GM21423 (cell line): Measurements from ENCODE around the gene CCDC197.

Source experiments
- ATAC-seq: cut with Tn5 transposase; IDR thresholded peaks from one replicate; pipeline ENCODE4 v1.9.1; 2021; ENCODE audit warnings: mild to moderate bottlenecking, moderate library complexity; ENCODE audit not compliant: unreplicated experiment

The CCDC197 gene

GRCh38 chr14:93977171-93977570 lies 19.9 kb upstream of the CCDC197 start:
- ATAC-seq: no peak

DNA sequence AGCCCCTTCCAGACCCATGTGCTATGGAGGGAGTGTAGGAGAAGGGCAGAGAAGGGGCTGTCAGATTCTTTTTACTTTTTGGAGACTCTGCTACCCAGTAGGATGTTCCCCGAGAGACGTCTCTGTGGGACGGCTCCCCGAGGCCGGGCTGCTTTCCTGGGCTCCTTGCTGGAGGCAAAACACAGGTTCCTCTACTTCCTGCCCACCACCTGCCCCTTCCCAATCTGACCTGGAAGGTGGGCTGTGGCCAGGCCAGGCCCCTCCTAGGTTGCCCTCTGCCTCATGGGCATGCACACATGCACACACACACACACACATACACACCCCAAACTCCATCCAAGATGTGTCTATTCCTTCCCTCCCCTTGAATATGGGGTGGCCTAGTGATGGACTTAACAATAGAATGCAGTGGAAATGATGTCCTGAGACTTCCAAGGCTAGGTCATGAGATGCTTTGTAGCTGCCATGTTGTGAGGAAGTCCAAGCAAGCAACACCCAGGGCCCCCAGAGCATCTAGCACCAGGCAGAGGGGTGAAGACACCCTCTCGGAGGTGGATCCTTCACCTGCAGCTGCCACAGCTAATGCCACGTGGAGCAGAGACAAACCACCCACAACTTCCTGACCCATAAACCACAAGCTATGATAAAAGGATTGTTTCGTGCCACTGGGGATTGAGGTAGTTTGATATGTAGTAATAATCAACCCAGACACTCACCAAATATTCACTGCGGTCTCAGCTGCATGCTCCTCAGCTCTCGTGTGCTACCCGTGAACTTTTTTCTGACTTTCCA lies 19.1 kb upstream of the CCDC197 start:
- ATAC-seq: peak; percentile 63

DNA sequence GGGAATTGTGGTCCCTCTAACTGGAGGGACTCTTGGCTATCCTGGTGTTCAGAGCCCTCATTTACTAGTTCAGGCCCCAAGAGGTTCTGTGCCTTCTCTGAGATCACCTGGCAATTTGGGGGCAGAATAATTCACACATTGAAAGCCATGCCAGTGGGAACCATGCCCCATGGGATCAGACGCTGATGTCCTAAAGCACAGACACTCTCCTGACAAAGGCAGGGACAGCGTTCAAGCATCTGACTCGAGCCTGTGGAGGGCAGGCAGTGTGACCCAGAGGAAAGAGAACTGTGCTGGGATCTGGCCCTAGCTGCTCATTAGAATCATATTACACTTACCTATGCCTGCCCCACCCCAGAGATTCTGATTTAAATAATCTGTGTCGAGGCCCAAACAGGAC lies 18.4 kb upstream of the CCDC197 start:
- ATAC-seq: no peak

DNA sequence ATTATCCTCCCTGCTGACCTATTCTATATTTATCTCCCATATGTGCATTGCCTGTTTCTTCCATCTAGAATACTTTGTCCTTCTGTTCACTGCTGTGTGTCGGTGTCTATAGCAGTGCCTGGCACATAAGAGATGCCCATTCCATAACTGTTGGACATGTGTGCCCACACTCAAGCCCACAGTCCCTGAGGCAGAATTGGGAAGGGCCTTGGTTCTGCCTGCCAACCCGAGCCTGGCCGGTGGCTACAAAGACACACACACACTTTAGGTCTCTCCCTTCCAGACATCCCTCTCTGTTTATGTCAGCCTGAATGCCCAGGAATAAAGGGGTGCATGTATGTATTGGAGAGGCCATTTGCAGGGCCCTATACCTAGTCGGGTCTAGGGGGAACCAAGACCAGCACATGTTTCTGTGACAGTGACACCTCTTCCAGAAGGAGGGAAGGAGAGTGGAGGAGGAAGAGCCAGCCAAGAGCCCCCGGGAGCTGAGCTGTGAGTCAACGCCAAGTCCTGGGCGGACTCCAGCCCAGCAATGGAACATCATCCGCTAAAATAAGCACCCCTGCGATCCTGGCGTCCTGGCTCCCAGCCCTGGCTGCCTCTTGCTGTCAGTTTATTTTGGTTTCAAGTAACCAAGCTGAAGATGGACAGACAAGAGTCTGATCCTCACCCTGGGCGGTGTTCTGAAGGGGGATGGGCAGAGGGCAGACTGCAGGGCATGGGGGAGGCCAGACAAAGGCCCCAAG lies 16.5 kb upstream of the CCDC197 start:
- no peak for ATAC-seq

DNA sequence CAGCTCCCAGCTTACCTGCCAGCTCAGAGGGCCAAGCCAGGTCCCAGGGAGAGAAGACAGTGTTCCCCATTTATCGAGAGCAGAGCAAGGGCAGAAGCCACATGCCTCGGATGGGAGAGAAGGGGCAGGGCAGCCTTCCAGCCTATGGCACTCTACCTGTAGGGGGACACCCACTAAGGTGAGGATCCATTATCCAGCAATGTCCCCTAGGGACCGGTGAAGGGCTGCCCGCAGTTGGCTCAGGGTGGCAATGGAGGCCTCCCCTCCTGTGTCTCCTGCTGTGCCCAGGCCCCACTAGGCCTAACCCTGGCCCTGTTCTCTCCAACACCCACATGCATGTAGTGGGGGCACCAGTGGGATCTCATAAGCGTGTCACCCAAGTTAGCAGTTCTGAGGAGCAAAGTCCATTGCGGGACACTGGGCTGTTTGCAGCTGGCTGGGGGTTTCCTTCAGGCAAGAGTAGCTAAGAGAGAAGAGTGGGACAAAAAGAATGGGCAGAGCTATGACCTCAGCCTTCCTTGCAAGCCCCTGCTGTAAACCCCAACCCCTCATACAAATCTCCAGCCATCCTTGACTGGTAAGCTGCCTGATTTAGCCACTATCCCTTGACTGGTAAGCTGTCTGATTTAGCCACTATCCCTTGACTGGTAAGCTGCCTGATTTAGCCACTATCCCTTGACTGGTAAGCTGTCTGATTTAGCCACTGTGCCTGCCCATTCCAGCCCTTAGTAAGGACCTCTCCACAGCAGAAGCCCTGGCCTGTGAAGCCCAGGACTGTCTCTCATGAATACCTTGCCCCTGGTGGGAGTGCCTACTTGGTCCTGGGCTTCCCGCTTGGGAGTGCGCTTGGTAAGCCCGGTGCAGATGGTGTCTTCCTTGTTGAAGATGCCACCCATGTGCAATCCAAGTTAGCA lies 15.5 kb upstream of the CCDC197 start:
- no peak for ATAC-seq

- no peak for ATAC-seq
Measured at GRCh38 chr14:93982230-93983007, 14.7 kb upstream of the CCDC197 start.

GRCh38 chr14:93984070-93984469 lies 13.0 kb upstream of the CCDC197 start:
- ATAC-seq: no peak

DNA sequence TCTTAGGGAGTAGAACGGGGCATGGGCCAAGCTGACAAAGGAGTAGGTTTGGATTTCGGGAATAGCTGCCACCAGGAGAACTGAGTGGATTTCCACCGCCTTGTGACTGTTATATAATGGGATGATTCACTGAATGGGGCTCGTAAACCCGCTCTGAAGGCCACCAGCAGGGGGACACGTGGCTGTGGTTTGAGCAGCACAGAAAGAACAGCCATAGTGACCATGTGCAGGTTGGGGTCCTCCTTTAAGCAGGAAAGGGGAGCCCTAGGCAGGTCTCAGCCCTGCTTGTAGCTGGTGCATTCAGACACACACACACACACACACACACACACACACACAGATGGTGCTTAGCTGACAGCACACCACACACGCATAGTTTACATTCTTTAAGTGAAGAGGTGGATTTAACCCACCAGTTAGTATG lies 12.1 kb upstream of the CCDC197 start:
- ATAC-seq: no peak

GRCh38 chr14:93986955-93987354 lies 10.1 kb upstream of the CCDC197 start:
- no peak for ATAC-seq

- no peak for ATAC-seq
Measured at GRCh38 chr14:93987376-93987775, 9.7 kb upstream of the CCDC197 start.

GRCh38 chr14:93987815-93988476 lies 9.2 kb upstream of the CCDC197 start:
- no peak for ATAC-seq

- ATAC-seq: peak; percentile 64
Measured at GRCh38 chr14:93989939-93990338, 7.2 kb upstream of the CCDC197 start.

DNA sequence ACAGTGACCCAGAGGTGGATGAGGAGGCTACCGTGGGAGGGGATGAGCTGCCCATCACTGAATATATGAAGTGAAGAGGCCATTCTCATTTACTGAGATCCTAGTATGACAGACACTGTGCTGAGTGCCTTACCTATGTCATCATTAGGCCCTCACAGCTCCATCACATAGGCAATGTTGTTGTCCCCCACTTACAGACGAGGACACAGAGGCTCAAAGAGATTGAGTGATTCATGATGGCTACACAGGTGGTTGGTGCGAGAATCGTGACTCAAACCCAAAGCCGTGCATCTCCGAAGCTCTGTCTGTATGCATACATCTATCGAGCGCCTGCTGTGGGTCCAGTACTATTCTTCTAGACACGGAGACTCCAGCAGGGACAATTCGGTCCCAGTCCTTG lies 5.9 kb upstream of the CCDC197 start:
- no peak for ATAC-seq

DNA sequence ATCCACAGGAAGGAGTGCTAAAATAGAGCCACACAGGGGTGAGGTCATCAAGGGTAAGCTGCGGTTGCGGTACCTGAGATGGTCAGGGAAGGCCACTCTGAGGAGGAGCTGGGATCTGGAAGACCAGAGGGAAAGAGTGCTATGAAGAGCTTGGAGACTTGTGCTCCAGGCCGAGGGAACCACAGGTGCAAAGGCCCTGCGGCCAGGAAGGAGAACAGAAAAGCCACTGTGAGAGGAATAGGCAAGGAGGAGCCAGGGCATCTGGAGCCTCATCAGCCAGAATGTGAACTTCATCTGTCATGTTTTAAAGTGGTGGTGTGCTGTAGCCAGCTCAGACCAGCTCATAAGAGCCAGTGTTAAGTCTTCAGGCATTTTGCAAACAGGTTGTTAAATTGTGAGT lies 5.5 kb upstream of the CCDC197 start:
- no peak for ATAC-seq

- no peak for ATAC-seq
Measured at GRCh38 chr14:93993382-93993781, 3.7 kb upstream of the CCDC197 start.

GRCh38 chr14:93994919-93995682 lies 2.0 kb upstream of the CCDC197 start:
- no peak for ATAC-seq

DNA sequence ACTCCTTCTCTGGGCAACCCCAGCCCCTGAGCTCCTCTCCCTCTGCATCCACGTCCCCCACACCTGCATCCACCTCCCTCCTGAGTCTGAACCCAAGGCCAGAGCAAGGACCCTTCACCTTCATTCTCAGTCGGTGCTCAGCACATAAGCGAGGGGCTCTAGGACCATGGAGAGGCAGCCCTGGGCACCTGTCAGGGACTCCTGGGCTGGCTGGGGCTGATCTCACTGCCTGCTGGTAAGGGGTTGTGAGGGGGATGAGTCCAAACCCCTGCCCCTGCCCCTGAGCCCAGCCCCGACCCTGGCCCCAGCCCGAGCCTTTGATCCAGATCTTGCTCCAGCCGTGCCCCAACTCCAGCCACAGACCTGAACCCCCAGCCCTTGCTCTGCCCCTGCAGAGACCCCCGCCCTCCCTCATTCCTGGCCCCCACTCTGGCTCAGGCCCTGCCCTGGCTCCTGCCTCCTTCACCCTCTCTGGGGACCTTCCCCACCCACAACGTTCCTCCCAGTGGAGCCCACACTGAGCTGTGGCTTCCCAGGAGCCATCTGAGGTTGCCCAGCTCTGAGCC lies 888 bp upstream of the CCDC197 start:
- ATAC-seq: no peak

DNA sequence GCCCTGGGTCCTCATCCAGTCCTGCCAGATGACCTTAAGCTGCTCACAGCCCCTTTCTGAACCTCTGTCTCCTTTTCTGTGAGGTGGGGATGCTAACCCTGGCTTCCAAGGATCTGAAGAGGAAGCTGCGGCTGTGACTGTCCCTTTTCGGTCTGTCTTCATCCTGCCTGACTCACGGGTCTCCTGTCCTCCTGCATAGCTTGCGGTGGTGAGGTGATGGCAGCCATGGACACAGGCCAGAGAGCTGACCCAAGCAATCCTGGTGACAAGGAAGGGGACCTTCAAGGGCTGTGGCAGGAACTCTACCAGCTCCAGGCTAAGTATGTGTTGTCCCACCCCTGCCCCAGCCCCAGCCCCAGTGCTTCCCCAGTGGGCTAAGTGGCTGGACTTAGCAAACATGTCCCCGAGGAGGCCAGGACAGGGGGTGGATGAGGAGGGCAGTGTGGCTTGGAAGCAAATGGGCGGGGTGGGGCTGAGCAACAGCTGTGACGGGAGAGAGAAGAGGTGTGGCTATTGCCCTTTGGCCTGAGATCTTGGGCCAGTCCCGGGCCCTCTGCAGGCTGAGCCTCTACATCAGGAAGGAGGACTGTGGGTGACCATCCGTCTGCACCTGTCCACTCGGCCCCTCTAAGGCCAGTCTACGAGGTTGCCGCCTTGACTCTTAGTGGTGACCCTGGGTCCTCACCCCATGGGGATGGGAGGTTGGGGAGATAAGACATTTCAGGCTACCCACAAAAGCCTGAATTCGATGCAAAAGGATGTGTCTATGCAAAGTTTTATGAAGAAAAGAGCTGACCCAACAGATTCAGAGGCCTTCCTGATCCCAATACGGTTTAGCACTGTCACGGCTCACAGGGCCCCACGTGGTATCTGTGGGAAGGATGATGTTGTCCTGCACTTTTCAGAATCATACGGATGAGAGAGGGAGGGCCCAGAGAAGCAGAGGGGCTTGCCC lies 1.1 kb downstream of the CCDC197 start:
- no peak for ATAC-seq
